T-cell (primary cell): Measurements from ENCODE around the gene BDP1. TPM values are rescaled to one million over a fixed set of nuclear protein-coding genes. Genes with fewer than 3 reads are reported as not detected.
"Not testable (repeated sequence)": the region's sequence is repeated elsewhere in the genome, so short reads cannot be mapped to it uniquely, and the experiment has no call there.

ENCODE experiments used
- ATAC-seq, 4 experiments: fragments of 200-7000 bp in 3 of 4; fragments of 150-1000 bp in 1 of 4; cut with Tn5 transposase; replicated peaks in 1 of 4; 1 replicate in 3 of 4; 2 replicates in 1 of 4; pipeline ENCODE4 v1.10.0; 2021; ENCODE audit warnings: moderate library complexity in 3 of 4, mild to moderate bottlenecking in 2 of 4, moderate number of reproducible peaks in 1 of 4
- CTCF ChIA-PET, 2 donors: fragments of 300-600 bp; sonication (Branson Sonifier 250); formaldehyde crosslinking; loops; one replicate each; lab custom pipeline; 2022; ENCODE audit warnings: antibody characterized with exemption in 2 of 2; lab: Charles Lee
- POLR2A ChIA-PET, 2 donors: fragments of 300-600 bp; sonication (Branson Sonifier 250); formaldehyde crosslinking; loops; one replicate each; lab custom pipeline; 2022; ENCODE audit warnings: antibody characterized with exemption in 2 of 2; lab: Charles Lee
- DNase-seq, 35 experiments: peaks; one replicate each; pipeline versions ENCODE4 v3.0.0 to v3.0.0-alpha.2; 2013 to 2023
- H3K27ac ChIP-seq: one replicate; pipeline ENCODE4 v1.5.1; 2013; ENCODE audit warnings: low read length
- H3K27me3 ChIP-seq, 2 experiments: replicated peaks in 1 of 2; 1 replicate in 1 of 2; 2 replicates in 1 of 2; pipeline versions ENCODE4 v1.6.1 to v1.7.0; 2013; ENCODE audit warnings: low read length in 1 of 2, mixed read lengths in 1 of 2; ENCODE audit not compliant: control insufficient read depth in 2 of 2, insufficient read depth in 2 of 2; ENCODE audit errors: extremely low read depth in 1 of 2
- H3K36me3 ChIP-seq, 2 donors: 1 replicate in 1 of 2; 2 replicates in 1 of 2; pipeline versions ENCODE4 v1.6.1 to v1.7.0; 2013; ENCODE audit warnings: low read length in 1 of 2; ENCODE audit not compliant: control insufficient read depth in 2 of 2, insufficient read depth in 1 of 2; ENCODE audit errors: extremely low read depth in 1 of 2
- H3K4me1 ChIP-seq, 2 experiments: 1 replicate in 1 of 2; 2 replicates in 1 of 2; pipeline versions ENCODE4 v1.6.1 to v1.7.0; 2013; ENCODE audit warnings: low read length in 2 of 2, mixed read lengths in 1 of 2; ENCODE audit not compliant: insufficient read depth in 2 of 2, control insufficient read depth in 1 of 2; ENCODE audit errors: extremely low read depth in 1 of 2
- H3K4me3 ChIP-seq, 2 donors: 1 replicate in 1 of 2; 2 replicates in 1 of 2; pipeline versions ENCODE4 v1.5.1 to v1.7.0; 2013; ENCODE audit warnings: mild to moderate bottlenecking in 2 of 2, low read length in 1 of 2, moderate library complexity in 1 of 2; ENCODE audit not compliant: control insufficient read depth in 1 of 2; ENCODE audit errors: extremely low read depth in 1 of 2
- H3K9me3 ChIP-seq: 2 replicates; pipeline ENCODE4 v1.7.0; 2013
- H3K27ac Mint-ChIP-seq, 2 donors: one replicate each; pipeline ENCODE4 v1.8.0; 2020 to 2021; ENCODE audit warnings: mild to moderate bottlenecking in 2 of 2, mixed read lengths in 2 of 2
- H3K27me3 Mint-ChIP-seq, 2 donors: one replicate each; pipeline ENCODE4 v1.8.0; 2021 to 2022; ENCODE audit warnings: mixed read lengths in 2 of 2
- H3K36me3 Mint-ChIP-seq: one replicate; pipeline ENCODE4 v1.8.0; 2021; ENCODE audit warnings: mixed read lengths
- H3K4me1 Mint-ChIP-seq, 3 donors: one replicate each; pipeline ENCODE4 v1.8.0; 2020 to 2022; ENCODE audit warnings: mixed read lengths in 3 of 3, mild to moderate bottlenecking in 1 of 3
- H3K4me3 Mint-ChIP-seq, 3 donors: one replicate each; pipeline ENCODE4 v1.8.0; 2020 to 2022; ENCODE audit warnings: mild to moderate bottlenecking in 3 of 3, mixed read lengths in 3 of 3, moderate library complexity in 3 of 3
- H3K9me3 Mint-ChIP-seq, 3 donors: one replicate each; pipeline ENCODE4 v1.8.0; 2020 to 2022; ENCODE audit warnings: mixed read lengths in 3 of 3
- WGBS: methylation state at CpG from one replicate; pipeline ENCODE4 v1.1.5; 2013; ENCODE audit warnings: missing lambda C conversion rate; ENCODE audit not compliant: insufficient coverage; 5-methylcytosine and 5-hydroxymethylcytosine counted together
- total RNA-seq, 35 experiments: library from RNA in 6 of 35; stranded (reverse) in 6 of 35; fragments of 120-200 nt in 1 of 35; gene quantifications; one replicate each; pipeline versions ENCODE4 v1.2.1 to v1.2.4 and lab custom pipeline; 2013 to 2026

BDP1 gene
- total RNA-seq, 5 donors from 2014 or later (not counting 1 experiment from before 2014, with no cell fraction given) = 34.0 to 43.9 (median 40.6) TPM

DNA sequence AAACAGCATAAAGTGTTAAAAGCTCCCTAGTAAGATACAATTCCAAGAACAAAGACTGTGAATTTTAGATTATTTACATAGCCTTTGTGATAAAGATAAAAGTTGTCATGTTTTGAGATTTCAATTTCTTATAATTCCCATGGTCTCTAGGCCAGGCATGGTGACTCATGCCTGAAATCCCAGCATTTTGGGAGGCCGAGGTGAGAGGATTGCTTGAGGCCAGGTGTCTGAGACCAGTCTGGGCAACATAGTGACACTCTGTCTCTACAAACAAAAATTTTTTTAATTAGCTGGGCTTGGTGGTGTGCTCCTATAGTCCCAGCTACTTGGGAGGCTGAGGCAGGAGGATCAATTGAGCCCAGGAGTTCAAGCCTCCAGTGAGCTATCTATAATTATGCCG, 48.1 kb downstream of the BDP1 start:
- Histone ChIP-seq H3K4me3 (no peak overlapping the region), H3K9me3 (no peaks in the 10 kb centered on the region), H3K4me1 (no peaks in the 10 kb centered on the region), H3K36me3 (peaks cover 21 to 60% of the 10 kb centered on the region in 2 donors), H3K27me3 (no peaks in the 10 kb centered on the region), H3K27ac (no peak overlapping the region)
- ATAC-seq (no peak), DNase-seq (no peak)
- H3K9me3 Mint-ChIP-seq = no peaks in the 10 kb centered on the region
- no peak overlapping the region for H3K4me3 Mint-ChIP-seq
- ChIA-PET POLR2A (no interaction called here), CTCF (no interaction called here)
- WGBS = 100% methylated on average over 1 of the region's 2 CpGs
- H3K4me1 Mint-ChIP-seq = no peaks in the 10 kb centered on the region
- H3K27me3 Mint-ChIP-seq = no peaks in the 10 kb centered on the region
- no peak overlapping the region for H3K27ac Mint-ChIP-seq
- peaks cover 65% of the 10 kb centered on the region for H3K36me3 Mint-ChIP-seq

- H3K36me3 Mint-ChIP-seq = peaks cover 50% of the 10 kb centered on the region
- DNase-seq = no peak
- ChIA-PET POLR2A (no interaction called here), CTCF (interaction anchor here in 1 of 2 donors (0.6 kb wide), 1 partner anchor 44 kb away, joined by 4 read pairs; no protein-coding TSS in a partner anchor)
- Histone ChIP-seq H3K4me3 (no peak overlapping the region), H3K36me3 (peaks cover 5 to 52% of the 10 kb centered on the region in 2 donors), H3K27me3 (no peaks in the 10 kb centered on the region), H3K27ac (no peak overlapping the region), H3K4me1 (no peaks in the 10 kb centered on the region), H3K9me3 (no peaks in the 10 kb centered on the region)
- no peaks in the 10 kb centered on the region for H3K27me3 Mint-ChIP-seq
- no peak overlapping the region for H3K27ac Mint-ChIP-seq
- no peaks in the 10 kb centered on the region for H3K9me3 Mint-ChIP-seq
- no peaks in the 10 kb centered on the region for H3K4me1 Mint-ChIP-seq
- ATAC-seq = no peak
- no peak overlapping the region for H3K4me3 Mint-ChIP-seq
- no CpG with 5 or more reads among the region's 1 CpG for WGBS
Measured at GRCh38 chr5:71522151-71522550, 66.7 kb downstream of the BDP1 start.

GRCh38 chr5:71525611-71526010, 70.2 kb downstream of the BDP1 start:
- DNase-seq, H3K4me1 ChIP-seq, CTCF ChIA-PET, H3K27me3 Mint-ChIP-seq, H3K9me3 ChIP-seq, H3K4me3 ChIP-seq, H3K9me3 Mint-ChIP-seq, H3K4me3 Mint-ChIP-seq, H3K27ac ChIP-seq, H3K4me1 Mint-ChIP-seq, ATAC-seq, H3K27ac Mint-ChIP-seq, H3K27me3 ChIP-seq, POLR2A ChIA-PET: not testable (repeated sequence)
- peaks cover 47% of the 10 kb centered on the region for H3K36me3 Mint-ChIP-seq
- peaks cover 0 to 41% of the 10 kb centered on the region in 2 donors for H3K36me3 ChIP-seq
- WGBS = 96% methylated on average over 16 of the region's 26 CpGs

- no CpG with 5 or more reads among the region's 3 CpGs for WGBS
- DNase-seq (no peak), ATAC-seq (no peak)
- Histone ChIP-seq H3K27ac (no peak overlapping the region), H3K4me1 (no peaks in the 10 kb centered on the region), H3K4me3 (no peak overlapping the region), H3K27me3 (no peaks in the 10 kb centered on the region), H3K9me3 (no peaks in the 10 kb centered on the region), H3K36me3 (peaks cover 4 to 28% of the 10 kb centered on the region in 2 donors)
- peaks cover 4 to 5% (median 5%) of the 10 kb centered on the region in 3 donors for H3K4me1 Mint-ChIP-seq
- H3K27me3 Mint-ChIP-seq = no peaks in the 10 kb centered on the region
- CTCF ChIA-PET = no interaction called here
- no peak overlapping the region for H3K27ac Mint-ChIP-seq
- H3K9me3 Mint-ChIP-seq = no peaks in the 10 kb centered on the region
- peaks cover 44% of the 10 kb centered on the region for H3K36me3 Mint-ChIP-seq
- POLR2A ChIA-PET = interaction anchor here in 1 of 2 donors (0.7 kb wide), 1 partner anchor 67 kb away, joined by 3 read pairs; no protein-coding TSS in a partner anchor
- no peak overlapping the region for H3K4me3 Mint-ChIP-seq
Measured at GRCh38 chr5:71528206-71528605, 72.8 kb downstream of the BDP1 start.

GRCh38 chr5:71529682-71530081, 74.2 kb downstream of the BDP1 start:
- Mint-ChIP-seq H3K4me1 (peaks cover 8 to 10% (median 8%) of the 10 kb centered on the region in 3 donors), H3K27ac (no peak overlapping the region), H3K36me3 (peaks cover 42% of the 10 kb centered on the region), H3K27me3 (no peaks in the 10 kb centered on the region), H3K4me3 (no peak overlapping the region), H3K9me3 (no peaks in the 10 kb centered on the region)
- ATAC-seq = no peak
- Histone ChIP-seq H3K4me3 (no peak overlapping the region), H3K36me3 (peaks cover 4 to 20% of the 10 kb centered on the region in 2 donors), H3K4me1 (no peaks in the 10 kb centered on the region), H3K27ac (no peak overlapping the region), H3K27me3 (no peaks in the 10 kb centered on the region), H3K9me3 (no peaks in the 10 kb centered on the region)
- no peak for DNase-seq
- CTCF ChIA-PET = no interaction called here
- WGBS = 100% methylated on average over 1 of the region's 1 CpG
- POLR2A ChIA-PET = no interaction called here

DNA sequence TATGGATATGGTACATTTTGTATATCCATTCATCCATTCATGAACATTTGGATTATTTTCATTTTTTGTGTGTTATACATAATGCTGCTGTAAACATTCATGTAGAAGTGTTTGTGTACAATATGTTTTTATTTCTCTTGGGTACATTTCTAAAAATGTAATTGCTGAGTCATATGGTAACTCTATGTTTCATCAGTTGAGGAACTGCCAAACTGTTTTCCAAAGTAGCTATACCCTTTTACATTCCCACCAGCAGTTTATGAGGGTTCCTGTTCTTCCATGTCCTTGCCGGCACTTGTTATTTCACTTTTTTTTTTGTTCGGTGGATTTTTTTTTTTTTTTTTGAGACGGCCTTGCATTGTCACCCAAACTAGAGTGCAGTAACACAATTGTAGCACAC, 77.7 kb downstream of the BDP1 start:
- ChIA-PET POLR2A (no interaction called here), CTCF (interaction anchor here in 1 of 2 donors (1.4 kb wide), 1 partner anchor 68 kb away, joined by 3 read pairs; no protein-coding TSS in a partner anchor)
- Mint-ChIP-seq H3K27me3 (no peaks in the 10 kb centered on the region), H3K4me3 (no peak overlapping the region), H3K4me1 (peaks cover 8 to 15% (median 10%) of the 10 kb centered on the region in 3 donors), H3K27ac (peak overlapping the region in 1 of 2 donors; percentile 64), H3K9me3 (no peaks in the 10 kb centered on the region), H3K36me3 (peaks cover 52% of the 10 kb centered on the region)
- no CpG with 5 or more reads among the region's 3 CpGs for WGBS
- Histone ChIP-seq H3K36me3 (peaks cover 7 to 28% of the 10 kb centered on the region in 2 donors), H3K27me3 (no peaks in the 10 kb centered on the region), H3K27ac (no peak overlapping the region), H3K4me3 (no peak overlapping the region), H3K9me3 (no peaks in the 10 kb centered on the region), H3K4me1 (no peaks in the 10 kb centered on the region)
- no peak for ATAC-seq
- no peak for DNase-seq
